K562 (cell line): ENCODE data around the gene RIOK3.

ENCODE experiments used
- CTCF ChIP-seq, 3 experiments: IDR thresholded peaks in 2 of 3; conservative IDR thresholded peaks in 1 of 3; 2 replicates each; pipeline ENCODE4 v1.5.1; 2011 to 2012; ENCODE audit warnings: low read length in 3 of 3, mild to moderate bottlenecking in 3 of 3, control low read depth in 2 of 3, improper control_type of control experiment in 1 of 3, inconsistent platforms in 1 of 3, low read depth in 1 of 3, mixed read lengths in 1 of 3, moderate library complexity in 1 of 3; ENCODE audit not compliant: insufficient read depth in 2 of 3
- USF2 ChIP-seq: sonication (generic); formaldehyde crosslinking; IDR thresholded peaks from 2 replicates; pipeline ENCODE4 v1.5.0; 2020; ENCODE audit warnings: missing genetic modification reagents
- YY1 ChIP-seq, 3 experiments: IDR thresholded peaks; 2 replicates each; pipeline ENCODE4 v1.6.1; 2011; ENCODE audit warnings: low read length in 2 of 3, mild to moderate bottlenecking in 2 of 3, moderate library complexity in 2 of 3, borderline replicate concordance in 1 of 3, control low read depth in 1 of 3, low read depth in 1 of 3; ENCODE audit not compliant: insufficient read depth in 3 of 3, insufficient replicate concordance in 2 of 3, control insufficient read depth in 1 of 3, insufficient read length in 1 of 3; ENCODE audit errors: extremely low read depth in 1 of 3

GRCh38 chr18:23484561-23485182 lies 31.6 kb downstream of the RIOK3 start:
- TF ChIP-seq CTCF (IDR thresholded peaks at IDR 0.05 in 2 of 3, conservative IDR thresholded peaks at IDR 0.05 in 1 of 3; ENCODE audit: insufficient read depth in 2 of 3, low read depth in 1 of 3, low read length in 3 of 3): no peak
- no peak for TF ChIP-seq YY1 (IDR thresholded peaks at IDR 0.05; ENCODE audit: borderline replicate concordance in 1 of 3, control insufficient read depth in 1 of 3, extremely low read depth in 1 of 3, insufficient read depth in 3 of 3, insufficient read length in 1 of 3, insufficient replicate concordance in 2 of 3, low read depth in 1 of 3, low read length in 2 of 3)
- TF ChIP-seq USF2 (CRISPR knock-in tag): no peak
